Activated T-cell treated with anti-CD3 and anti-CD28 coated beads for 24 hours (primary cell): Measurements from ENCODE around the gene SOBP.

Source experiments
- DNase-seq: peaks from one replicate; pipeline ENCODE4 v3.0.0-alpha.2; 2020; ENCODE audit warnings: low read depth

Gene SOBP

DNA sequence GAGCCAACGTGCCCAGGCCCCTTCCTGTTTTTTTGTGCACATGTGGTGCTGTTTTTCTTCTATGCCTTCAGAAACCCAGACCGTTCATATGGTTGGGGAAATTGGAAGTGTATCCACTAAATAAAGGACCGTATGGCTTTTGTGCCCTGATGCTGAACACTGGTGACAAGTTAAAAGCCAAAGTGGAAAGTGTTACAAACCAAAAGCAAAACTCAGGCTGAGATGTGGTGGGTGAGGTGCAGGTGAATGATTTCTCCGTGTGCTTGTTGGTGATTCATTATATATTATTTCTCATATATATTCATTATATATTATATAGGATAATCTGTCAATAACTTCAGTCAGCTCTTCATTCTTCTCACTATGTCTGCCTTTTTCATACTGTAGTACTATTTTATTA is 148.6 kb downstream of the SOBP start:
- DNase-seq: no peak

DNA sequence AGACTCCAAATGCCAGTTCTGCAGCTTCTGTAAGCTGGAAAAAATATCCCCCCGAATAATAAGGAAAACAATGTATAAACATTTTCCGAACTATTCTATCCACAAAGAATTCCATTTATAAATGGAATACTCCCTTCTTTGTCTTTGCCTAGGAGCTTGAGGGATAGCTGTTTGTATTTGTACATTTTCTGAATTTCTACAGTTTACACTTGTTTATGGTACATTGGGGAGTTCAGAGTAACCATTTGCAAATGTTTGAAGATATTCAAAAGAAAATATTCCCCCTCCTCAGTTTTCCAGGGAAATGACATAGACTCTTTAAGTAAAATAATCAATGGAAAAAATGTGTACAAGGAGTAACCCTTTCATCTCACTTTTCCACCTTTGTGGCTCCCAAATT is 149.6 kb downstream of the SOBP start:
- no peak for DNase-seq

DNA sequence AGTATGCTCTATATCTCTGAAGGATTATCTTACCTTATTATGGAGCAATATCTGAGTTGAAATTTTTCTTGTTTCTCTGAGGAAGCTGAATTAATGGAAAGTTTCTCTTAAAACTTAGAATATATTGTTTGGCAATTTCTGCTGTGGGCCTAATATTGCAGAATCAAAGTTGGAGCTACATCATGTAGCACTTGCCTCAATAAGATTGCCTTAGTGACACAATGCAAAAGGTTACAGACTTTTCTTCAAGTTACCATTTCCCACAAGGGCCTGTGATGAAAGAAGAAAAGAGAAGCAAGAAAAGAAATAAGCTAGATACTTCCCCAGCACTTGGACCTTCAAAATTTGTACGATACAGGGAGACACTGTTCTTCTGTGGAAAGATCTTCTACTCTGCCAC is 151.2 kb downstream of the SOBP start:
- no peak for DNase-seq

DNA sequence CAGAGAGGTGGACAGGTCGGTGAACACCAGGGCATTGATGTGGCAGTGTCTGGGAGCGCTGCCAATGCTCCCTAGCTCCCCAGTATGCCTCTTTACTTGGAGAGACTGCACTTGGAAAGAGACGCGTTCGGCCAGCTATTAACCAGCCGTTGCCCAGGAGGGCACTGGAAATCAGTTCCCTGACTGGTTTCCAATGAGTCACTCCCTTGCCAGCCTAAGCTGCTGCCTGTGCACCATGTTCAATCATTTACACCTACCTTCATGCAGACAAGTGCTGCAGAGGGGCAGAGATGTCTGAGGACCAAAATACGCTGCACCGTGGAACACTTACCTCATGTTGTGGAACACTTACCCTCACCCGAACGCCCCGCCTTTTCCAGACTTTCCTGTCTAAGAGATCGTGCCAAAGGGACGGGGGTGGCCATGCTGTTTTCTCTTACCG is 151.6 kb downstream of the SOBP start:
- no peak for DNase-seq

DNA sequence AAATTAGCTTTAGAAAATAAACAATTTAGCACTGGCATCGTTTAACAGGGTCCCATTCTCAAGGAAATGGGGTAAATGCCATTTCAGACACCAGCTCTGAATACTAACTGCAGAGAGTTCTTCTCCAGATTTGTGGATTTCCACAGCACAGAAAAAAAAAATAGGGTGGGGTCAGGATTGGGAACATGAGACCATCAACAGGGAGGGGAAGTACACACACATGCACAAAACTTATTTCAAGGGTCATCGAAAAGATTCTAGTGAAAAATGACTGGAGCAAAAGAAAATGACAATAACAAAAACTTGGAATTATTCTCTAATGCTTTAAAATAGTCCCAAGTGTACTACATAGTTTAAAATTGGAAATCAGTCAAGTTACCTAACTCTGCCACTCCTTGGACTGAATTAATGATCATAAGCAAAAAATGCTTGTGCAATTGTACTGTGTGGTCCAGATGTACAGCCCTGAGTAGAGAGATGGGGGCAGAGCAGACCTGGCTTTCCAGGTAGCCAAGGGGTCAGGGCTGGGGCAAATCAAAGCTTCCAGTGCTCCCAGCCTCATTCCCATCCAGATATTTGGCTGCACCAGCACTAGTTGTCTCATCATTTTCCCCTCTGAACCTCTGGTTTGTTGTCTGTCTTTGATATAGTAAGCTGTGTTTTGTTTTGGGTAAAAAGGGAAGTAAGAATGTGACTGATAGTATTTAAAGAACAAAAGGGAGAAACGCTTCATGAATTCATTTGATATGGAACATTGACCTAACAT is 152.4 kb downstream of the SOBP start:
- DNase-seq: no peak

DNA sequence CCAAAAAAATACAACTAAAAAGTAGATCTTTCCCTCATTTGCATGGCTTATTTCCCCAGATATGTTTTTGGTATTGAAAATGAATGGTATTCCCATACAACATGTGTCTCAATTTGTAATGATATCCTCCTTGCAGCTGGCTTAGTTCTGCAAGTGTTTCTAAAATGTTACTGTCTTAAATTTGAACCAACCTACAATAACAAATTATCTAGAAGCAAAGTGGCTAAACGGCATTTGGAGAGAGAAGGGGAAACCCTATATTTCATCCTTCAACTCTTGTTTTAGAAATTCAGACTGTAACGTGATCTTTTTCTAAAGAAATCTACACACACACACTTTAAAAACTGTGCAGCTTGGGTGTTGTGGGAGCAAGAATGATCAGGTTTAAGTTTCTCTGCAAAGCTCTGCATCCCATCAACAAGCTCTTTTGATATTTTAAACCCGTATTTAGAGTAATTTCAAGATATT is 153.0 kb downstream of the SOBP start:
- DNase-seq: no peak

DNA sequence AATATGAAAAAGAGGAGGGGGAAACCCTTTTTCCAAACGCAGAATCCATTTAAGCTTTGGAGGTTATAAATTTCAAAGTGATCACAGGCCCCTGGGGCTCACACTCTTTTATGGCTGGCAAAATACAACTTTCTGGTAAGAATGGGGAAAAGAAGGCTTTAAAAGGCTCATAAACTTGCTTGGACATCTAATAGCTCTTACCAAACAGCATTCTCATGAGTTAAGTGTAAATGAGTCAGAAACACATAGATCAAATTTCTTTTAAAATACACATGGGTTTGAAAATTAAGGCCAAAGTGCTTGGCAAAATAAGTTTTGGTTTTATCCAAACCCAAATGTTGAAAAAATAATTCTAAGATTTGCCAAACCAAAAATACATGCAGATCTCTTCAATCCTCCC is 154.6 kb downstream of the SOBP start:
- no peak for DNase-seq

DNA sequence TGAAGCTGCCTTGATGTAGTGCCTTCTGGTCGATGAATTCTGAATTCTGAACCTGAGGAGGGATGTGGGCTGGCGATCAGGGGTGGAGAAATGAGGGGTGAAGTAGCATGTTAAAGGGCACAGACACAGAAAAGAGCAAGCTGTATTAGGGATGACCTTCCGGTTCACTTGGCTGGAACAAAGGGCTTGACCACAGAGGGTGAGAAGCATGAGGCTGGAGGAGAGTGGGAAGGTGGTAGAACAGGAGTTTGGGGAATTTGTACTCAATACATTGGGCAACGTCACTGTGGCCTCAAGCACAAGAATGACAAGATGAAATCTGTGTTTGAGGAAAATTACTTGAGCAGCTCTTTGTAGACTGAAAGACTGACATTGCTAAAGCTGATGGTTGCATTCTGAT is 155.8 kb downstream of the SOBP start:
- no peak for DNase-seq

DNA sequence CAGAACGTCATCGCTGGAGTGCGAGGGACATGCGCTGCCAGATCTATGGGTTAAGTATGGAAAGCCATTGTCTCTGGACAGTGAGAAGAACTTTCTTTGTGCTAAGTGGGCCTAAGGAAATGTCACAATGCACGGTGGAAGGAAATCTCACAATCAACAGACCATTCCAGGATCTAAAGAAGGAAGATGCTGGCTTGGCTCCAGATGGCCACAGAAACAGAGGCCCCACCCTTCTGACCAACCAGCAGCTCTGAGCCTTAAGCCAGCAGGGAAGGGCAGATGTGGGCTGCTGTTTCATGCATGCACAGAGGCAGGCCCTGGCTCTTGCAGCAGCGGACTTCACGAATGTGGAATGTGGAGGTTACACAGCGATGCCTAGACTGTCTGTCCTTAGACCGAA is 156.3 kb downstream of the SOBP start:
- DNase-seq: no peak

DNA sequence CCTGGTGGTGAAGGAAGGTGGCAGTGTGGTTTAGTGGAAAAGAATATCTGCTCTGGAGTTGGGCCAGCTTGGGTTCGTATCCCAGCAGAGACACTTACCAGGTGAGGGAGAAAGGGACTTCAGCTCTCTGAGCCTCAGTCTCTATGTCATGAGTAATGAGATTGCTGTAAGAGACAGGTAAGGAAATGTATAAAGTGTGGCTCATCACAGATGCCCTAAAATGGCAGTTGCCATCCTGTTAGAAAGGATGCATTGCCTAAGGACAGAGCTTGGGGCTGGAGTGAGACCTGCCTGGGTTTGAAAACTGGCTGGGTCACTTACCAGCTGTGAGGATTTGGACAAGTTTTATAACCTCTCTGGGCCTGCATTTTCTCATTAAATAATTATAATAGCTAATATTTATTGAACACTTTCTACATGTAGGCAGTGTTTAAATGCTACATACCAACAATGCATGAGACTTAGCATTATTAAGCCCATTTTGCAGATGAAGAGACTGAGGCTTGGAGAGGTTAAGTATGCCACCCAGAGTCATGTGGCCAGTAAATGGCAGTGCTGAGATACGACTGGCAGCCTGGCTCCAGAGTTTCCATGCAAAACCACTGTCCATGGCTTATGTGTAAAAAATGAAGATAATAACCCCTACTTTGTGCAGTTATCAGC is 157.0 kb downstream of the SOBP start:
- DNase-seq: no peak

DNA sequence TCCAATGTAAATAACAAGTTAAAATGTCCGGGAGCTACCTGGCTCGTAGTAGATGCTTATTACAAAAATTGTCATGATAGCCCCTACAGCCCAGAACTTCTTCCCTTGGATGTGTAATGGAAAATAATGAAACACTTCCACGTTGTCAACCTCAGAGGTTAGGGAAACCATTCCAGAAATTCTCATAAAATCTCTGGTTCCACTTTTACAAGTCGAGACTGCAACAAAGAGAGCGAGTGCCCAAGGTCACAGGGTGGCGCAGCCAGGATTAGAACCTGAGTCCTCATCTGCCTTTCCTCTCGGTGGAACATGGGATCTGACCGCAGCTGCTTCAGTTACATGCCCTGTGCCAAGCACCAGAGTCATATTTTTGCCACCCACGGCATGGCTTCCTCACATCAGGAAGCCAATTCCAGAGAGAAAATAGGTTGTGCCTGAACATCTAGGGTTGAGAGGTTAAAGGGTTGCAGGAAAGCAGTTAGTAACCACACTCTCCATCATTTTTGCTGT is 157.6 kb downstream of the SOBP start:
- no peak for DNase-seq

DNA sequence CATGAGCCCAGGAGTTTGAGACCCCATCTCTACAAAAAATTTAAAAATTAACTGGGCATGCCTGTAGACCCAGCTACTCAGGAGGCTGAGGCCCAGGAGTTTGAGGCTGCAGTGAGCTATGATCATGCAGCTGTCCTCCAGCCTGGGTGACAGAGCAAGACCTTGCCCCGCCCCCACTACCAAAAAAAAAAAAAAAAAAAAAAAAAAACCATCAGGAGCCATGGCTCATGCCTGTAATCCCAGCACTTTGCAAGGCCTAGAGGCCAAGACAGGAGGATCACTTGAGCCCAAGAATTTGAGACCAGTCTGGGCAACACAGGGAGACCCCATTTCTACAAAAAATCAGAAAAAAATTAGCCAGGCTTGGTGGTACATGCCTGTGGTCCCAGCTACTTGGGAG is 159.1 kb downstream of the SOBP start:
- no peak for DNase-seq

DNA sequence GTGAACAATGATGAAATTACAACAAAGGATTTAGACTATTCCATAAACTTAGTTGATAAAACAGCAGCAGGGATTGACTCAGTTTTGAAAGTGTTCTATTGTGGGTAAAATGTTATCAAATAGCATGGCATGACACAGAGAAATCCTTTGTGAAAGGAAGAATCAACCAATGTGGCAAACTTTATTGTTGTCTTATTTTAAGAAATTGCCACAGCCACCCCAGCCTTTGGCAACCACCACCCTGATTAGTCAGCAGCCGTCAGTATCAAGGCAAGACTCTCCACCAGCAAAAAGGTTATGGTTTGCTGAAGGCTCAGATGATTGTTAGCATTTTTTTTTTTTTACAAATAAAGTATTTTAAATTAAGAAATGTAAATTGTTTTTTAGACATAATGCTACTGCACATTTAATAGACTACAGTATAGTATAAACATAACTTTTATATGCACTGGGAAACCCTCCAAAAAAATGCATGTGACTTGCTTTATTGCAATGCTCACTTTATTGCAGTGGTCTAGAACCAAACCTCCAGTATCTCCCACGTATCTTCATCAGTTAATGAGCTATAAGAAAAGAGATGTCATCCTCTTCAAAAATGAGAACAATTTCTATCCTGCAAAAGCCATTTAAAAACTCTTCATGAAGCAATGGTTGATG is 162.7 kb downstream of the SOBP start:
- no peak for DNase-seq

DNA sequence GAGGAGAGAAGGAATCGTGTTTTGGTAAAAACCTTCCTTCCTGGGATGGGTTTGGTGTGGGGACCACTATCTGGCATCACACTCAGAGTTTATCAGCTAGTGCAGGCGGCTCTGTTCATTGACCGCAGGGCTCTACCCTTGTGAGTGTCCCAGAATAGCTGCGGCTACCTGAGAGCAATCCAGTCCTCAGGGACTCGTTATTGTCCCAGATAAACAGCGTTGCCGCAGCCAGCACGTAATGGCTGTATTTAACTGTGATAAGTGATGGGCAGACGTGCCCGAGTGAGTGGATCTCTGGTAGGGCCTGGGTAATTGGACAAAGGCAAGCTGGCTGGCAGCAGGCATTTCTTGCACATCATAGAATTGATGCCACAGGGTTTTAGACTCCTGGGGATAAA is 163.3 kb downstream of the SOBP start:
- DNase-seq: no peak

DNA sequence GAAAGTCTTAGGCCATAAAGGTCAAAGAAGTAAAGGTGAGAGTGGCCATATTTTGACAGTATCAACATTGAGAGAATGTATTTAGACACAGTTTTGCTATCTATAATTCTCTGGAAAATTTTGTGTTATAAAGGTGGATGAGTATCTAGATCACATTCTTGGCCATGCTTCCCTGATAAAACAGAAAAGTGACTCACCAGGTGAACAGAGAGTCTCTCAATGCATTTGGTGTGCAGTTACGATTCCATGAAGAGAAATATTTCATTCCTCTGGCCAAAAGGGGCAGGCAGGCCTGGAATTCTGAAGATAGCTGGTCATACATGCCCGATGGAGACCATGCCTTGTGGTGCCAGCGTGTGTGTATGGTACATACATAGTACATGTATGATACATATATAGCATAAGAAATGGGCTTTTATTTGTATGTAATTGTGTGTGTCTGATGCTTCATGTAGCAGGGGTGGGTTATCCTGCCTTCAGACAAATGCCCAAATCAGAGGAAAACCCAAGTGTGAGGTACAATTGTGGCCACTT is 164.0 kb downstream of the SOBP start:
- no peak for DNase-seq

DNA sequence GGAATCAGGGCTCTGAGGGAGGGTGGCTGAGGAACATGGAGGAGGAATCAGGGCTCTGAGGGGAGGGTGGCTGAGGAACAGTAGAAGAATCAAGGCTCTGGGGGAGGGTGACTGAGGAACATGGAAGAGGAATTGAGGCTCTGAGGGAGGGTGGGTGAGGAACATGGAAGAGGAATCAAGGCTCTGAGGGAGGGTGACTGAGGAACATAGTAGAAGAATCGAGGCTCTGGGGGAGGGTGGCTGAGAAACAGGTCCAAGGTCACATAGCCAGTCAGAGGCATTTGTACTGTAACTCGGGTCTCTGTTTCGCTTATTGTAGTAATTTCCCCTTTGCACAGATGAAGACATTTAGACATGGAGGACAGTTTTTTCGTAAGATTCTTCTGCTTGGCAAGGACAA is 164.8 kb downstream of the SOBP start:
- DNase-seq: no peak

DNA sequence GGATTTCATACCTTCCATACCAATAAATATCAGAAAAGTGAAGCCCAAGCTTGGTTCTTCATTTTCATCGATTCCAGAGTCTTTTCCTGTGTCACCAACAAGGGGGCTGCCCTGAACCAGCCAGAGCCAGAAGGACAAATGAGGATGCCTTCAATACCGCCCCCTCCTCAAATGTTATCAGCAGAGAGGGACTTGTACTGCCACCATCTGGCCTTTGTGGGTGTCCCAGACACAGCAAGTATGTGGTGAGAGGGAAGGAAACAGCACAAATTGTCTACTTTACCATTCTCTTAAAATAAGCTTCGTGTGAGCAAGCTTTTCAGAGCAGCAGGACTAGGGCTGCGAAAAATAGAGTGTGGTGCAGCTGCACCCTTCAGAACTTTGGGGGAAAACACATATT is 165.3 kb downstream of the SOBP start:
- no peak for DNase-seq

DNA sequence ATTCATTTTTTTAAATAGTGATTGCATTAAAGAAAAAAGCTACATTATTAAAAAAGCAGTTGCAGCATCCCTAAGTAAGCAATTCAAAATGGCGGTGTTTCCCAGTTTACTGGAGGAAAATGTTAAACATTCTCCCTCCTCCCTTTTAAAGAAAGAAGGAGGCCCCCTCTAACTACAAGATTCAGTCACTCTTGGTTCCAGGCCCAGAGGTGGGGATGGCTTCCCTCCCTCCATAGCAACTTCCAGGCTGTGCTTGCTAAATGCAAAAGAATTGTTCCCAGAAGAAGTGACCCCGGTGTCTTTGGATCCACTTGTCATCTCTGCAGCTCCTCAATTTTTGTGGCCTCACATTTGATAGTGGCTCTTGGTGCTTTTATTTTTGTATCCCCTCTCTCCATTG is 165.9 kb downstream of the SOBP start:
- no peak for DNase-seq

DNA sequence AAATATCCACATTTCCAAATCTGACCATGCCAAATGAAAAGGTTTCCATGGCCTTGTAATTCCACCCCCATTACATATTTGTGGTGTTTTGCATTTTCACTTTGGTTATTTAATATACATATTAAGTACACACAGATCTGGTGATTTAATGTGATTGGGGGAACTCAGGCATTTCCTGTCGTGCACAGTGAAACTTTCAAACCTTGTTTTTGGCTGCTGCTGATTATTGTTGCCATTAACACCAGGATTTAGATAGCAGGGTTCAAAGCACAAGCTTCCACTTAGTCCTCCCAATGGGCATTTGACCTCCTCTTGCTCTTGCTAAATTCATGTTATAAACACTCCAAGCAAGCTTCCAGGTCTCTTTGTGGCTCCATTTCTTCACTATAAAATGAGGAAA is 166.5 kb downstream of the SOBP start:
- no peak for DNase-seq

DNA sequence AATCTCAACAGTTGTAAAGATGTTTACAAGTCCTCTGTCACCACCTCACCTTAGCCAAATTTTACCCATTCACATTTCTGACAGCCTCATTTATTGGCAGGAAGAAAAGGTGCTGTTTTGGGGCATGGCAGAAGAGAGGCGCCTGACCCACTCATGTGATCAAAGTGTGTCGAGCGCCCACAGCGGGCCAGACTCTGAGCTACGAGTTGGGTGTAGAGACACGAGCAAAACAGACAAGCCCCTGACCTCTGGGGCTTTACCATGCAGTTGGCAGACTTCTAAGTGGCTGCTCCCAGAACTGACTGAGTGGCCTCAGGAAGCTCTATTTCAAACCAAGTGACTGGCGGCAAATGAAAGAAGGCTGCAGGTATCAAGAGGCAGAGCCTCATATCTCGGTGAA is 167.0 kb downstream of the SOBP start:
- no peak for DNase-seq

DNA sequence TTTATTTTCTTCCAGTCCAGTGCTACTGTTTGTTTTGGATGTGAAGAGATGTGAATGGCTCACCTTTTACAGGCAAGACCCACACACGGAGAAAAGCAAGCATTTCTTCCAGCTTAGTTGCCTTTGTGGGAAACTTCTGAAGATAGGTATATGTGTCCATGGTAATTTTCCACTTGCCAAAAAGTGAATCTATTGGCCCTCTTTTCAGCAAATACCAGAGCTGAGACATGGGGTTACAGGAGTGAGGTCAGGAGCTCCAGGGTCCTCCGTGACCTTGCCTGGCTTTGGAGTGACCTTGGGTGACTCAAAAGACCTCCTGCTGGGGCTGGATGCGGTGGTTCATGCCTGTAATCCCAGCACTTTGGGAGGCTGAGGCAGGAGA is 167.4 kb downstream of the SOBP start:
- no peak for DNase-seq

DNA sequence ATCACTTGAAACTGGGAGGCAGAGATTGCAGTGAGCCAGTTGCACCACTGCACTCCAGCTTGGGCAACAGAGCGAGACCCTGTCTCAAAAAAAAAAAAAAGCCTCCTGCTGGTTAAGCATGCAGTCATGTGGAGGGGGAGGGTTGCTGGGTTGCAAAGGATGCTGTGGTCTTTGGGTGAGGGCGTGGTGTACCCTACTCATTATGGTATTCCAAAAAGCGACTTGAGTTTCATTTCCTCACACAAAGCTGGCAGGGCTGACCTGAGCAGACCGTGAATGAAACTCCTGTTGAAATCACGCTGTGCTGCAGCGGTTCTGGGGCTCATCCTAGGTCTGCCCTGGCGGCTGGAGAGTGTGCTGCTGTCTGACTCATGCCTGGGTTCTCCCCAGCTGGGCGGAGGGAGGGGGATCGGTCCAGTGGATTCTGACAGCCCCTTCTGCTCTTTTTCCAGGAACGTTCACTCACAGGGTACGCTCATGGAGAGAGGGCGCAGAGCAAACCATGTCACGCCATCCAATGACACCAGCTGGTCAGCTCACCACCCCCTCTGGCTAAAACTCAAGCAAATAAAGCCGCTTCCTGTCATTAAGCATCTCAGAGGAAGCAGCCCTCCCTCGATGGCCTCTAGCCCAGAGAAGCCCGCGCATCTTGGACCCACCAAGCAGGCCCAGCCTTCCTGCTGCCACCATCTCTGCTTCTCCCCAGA is 168.0 kb downstream of the SOBP start:
- peak; percentile 28 for DNase-seq
